Transverse colon (tissue), 4 donors: Measurements from ENCODE around the gene HIVEP2. TPM values are rescaled to one million over a fixed set of nuclear protein-coding genes. Genes with fewer than 3 reads are reported as not detected.

Experiments used
- DNase-seq: peaks from one replicate; pipeline ENCODE4 v3.0.0-alpha.2; 2019
- H3K27ac ChIP-seq, 4 donors: fragments of 200-600 bp; sonication (generic); 2 replicates each; pipeline ENCODE4 v1.5.1; 2016 to 2018; ENCODE audit warnings: inconsistent platforms in 4 of 4
- H3K27me3 ChIP-seq: fragments of 200-600 bp; sonication (generic); 2 replicates; pipeline ENCODE4 v1.5.1; 2017; ENCODE audit warnings: inconsistent platforms
- H3K36me3 ChIP-seq, 4 donors: fragments of 200-600 bp; sonication (generic); 2 replicates each; pipeline ENCODE4 v1.5.1; 2017 to 2019; ENCODE audit warnings: inconsistent platforms in 4 of 4
- H3K4me1 ChIP-seq, 4 donors: fragments of 200-600 bp; sonication (generic); 2 replicates each; pipeline ENCODE4 v1.5.1; 2017 to 2020; ENCODE audit warnings: inconsistent platforms in 4 of 4
- H3K4me3 ChIP-seq, 4 donors: fragments of 200-600 bp; sonication (generic); 1 replicate in 1 of 4; 2 replicates in 3 of 4; pipeline versions ENCODE4 v1.5.1 to v1.6.1; 2017 to 2019; ENCODE audit warnings: inconsistent platforms in 4 of 4
- H3K9me3 ChIP-seq, 2 donors: fragments of 200-600 bp; sonication (generic); 2 replicates each; pipeline ENCODE4 v1.5.1; 2017 to 2019; ENCODE audit warnings: inconsistent platforms in 2 of 2
- EP300 ChIP-seq: sonication (generic); formaldehyde crosslinking; IDR thresholded peaks from one replicate; pipeline ENCODE4 v1.6.1; 2017; ENCODE audit warnings: antibody characterized with exemption, low read depth
- POLR2A ChIP-seq: fragments of 450-650 bp; IDR thresholded peaks from one replicate; pipeline ENCODE4 v1.6.1; 2016; ENCODE audit warnings: antibody characterized with exemption, mild to moderate bottlenecking, moderate library complexity
- POLR2AphosphoS5 ChIP-seq, 3 donors: sonication (generic); formaldehyde crosslinking; IDR thresholded peaks; one replicate each; pipeline ENCODE4 v1.6.1; 2016; ENCODE audit warnings: antibody characterized with exemption in 3 of 3
- WGBS, 2 donors: methylation state at CpG; one replicate each; pipeline ENCODE4 v1.1.5; 2018; ENCODE audit warnings: low coverage in 1 of 2; 5-methylcytosine and 5-hydroxymethylcytosine counted together
- in situ Hi-C, 4 donors: fragments of 200-750 bp; cut with MboI; loops; one replicate each; pipeline versions ENCODE4 v1.15.0 to v1.15.1; 2017; ENCODE audit warnings: low sequenced_read_pairs in 3 of 4, low pct_ligation_motif_present in 1 of 4, low pct_unique_long_range_greater_than_20kb in 1 of 4
- intact Hi-C: fragments of 100-400 bp; cut with DNase I; formaldehyde crosslinking; loops from one replicate; pipeline ENCODE4 v1.15.1; 2023; ENCODE audit warnings: low total_unique reads
- total RNA-seq, 4 donors: library from RNA; depleted of rRNA; stranded (reverse); fragments of >200 nt; gene quantifications; one replicate each; pipeline ENCODE4 v1.1.0, GENCODE V29; 2016
- TF ChIP-seq, protein P1 (sequence below), 5 experiments: fragments of 200-600 bp in 3 of 5; fragments of 450-650 bp in 2 of 5; sonication (generic) in 3 of 5; IDR thresholded peaks; 1 replicate in 2 of 5; 2 replicates in 3 of 5; pipeline ENCODE4 v1.5.1; 2016 to 2017; ENCODE audit warnings: antibody characterized with exemption in 5 of 5, inconsistent platforms in 3 of 5, mild to moderate bottlenecking in 2 of 5, moderate library complexity in 1 of 5

The HIVEP2 gene
- total RNA-seq, 4 donors from 2014 or later, result 10.0 to 22.5 (median 13.7) TPM

DNA sequence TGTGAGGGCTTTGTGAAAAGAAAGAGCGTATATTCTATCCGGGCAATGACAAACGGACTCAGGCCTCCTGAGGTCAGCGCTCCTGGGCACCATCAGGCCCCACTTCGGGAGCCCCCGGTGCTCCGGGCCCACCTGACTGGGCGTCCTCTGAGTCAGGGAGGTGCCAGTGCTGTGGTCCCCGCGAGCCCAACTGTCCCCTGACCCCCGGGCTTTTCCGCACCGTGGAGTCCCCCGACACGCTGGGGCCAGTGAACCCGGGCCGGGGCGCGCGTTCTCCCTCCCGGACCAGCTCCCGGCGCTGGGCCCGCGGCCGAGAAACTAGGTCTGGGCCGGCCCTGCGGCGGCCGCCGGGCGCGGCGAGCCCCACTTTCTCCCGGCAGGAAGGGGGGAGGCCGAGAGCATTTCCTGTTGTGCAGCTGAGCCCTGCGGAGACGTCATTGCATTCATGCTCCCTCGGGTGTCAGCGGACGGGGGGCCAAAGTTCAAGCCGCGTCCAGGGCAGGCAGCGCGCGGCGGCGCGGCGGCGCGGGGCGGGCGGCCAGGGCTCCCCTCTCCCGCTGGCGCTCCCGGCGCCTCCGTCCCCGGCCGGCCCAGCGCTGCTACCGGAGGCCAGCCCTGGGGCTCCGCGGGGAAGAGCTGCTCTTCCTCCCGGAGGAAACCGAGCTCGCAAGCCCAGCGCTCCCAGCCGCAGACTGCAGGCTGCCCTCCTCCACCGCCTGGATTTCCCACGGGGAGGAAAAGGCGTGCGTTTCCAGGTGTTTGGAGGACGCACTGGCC is 18.3 kb downstream of the HIVEP2 start:
- TF ChIP-seq, protein P1, sequence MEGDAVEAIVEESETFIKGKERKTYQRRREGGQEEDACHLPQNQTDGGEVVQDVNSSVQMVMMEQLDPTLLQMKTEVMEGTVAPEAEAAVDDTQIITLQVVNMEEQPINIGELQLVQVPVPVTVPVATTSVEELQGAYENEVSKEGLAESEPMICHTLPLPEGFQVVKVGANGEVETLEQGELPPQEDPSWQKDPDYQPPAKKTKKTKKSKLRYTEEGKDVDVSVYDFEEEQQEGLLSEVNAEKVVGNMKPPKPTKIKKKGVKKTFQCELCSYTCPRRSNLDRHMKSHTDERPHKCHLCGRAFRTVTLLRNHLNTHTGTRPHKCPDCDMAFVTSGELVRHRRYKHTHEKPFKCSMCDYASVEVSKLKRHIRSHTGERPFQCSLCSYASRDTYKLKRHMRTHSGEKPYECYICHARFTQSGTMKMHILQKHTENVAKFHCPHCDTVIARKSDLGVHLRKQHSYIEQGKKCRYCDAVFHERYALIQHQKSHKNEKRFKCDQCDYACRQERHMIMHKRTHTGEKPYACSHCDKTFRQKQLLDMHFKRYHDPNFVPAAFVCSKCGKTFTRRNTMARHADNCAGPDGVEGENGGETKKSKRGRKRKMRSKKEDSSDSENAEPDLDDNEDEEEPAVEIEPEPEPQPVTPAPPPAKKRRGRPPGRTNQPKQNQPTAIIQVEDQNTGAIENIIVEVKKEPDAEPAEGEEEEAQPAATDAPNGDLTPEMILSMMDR (IDR thresholded peaks at IDR 0.05), result no peak
- TF ChIP-seq POLR2AphosphoS5 (IDR thresholded peaks at IDR 0.05) (peak in 2 of 3 donors; percentile 73 to 82), POLR2A (peak; percentile 86), EP300 (no peak)
- in situ Hi-C loops, result no loop called here
- Histone ChIP-seq H3K27me3 (no peaks in the 10 kb centered on the region), H3K4me1 (peaks cover 0 to 22% (median 10%) of the 10 kb centered on the region in 4 donors), H3K9me3 (no peaks in the 10 kb centered on the region), H3K4me3 (peak overlapping the region; percentile 46 to 59 (median 58)), H3K36me3 (no peaks in the 10 kb centered on the region), H3K27ac (peak overlapping the region; percentile 87 to 93 (median 89))
- DNase-seq, result peak; percentile 90
- WGBS, 2 donors, result 0 to 2% methylated on average over 4 to 59 of the region's 75 CpGs
- intact Hi-C loops, result loop anchor here (5.0 kb wide), 1 partner anchor 74 kb away; no protein-coding TSS in a partner anchor

DNA sequence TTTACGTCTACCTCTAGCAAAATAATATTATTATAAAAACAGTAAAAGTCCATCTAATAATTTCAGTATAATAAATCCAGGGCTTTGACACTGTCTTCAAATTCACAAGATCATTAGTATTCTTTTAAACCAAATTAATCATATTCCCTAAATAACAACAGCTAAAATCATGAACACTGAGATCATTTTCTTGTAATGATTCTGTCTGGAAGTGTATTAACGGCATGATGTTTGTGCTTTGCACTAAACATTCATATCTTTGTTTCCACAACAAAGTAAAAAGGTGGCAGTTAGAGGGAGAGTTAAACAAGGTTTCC is 18.8 kb downstream of the HIVEP2 start:
- 55 to 61% methylated on average over 2 of the region's 2 CpGs for WGBS, 2 donors

DNA sequence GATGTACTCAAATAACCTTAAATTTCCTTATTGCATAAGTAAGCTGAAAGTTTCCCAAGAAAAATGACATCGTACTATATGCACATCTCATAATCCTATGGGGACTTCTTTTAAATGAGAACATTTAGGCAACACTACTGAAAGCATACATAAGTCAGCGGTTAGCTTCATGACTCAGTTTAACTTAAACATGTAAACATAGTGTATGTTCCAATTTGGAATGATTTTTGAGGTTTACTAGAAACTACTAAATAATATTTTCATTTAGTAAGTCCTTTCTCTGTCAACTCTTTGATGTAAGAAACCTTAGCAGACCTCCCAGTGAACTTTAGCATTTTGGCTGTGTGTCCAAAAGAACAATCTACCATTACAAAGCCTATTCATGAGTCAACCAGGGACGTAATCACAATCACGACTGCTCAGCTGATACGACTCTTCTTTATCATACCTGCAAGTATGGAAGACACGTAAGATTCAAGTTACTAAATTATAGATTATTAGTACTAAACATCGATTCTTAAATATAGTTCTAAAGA is 19.3 kb downstream of the HIVEP2 start:
- WGBS, 2 donors, result 63 to 82% methylated on average over 5 to 7 of the region's 7 CpGs
- no peak for DNase-seq
- peak overlapping the region; percentile 87 to 93 (median 89) for H3K27ac ChIP-seq
- no peaks in the 10 kb centered on the region for H3K9me3 ChIP-seq
- TF ChIP-seq EP300 (no peak), POLR2AphosphoS5 (IDR thresholded peaks at IDR 0.05) (no peak), POLR2A (no peak)
- TF ChIP-seq, protein P1 (IDR thresholded peaks at IDR 0.05), result no peak
- no peaks in the 10 kb centered on the region for H3K36me3 ChIP-seq
- intact Hi-C loops (loop anchor here (5.0 kb wide), 1 partner anchor 73 kb away; no protein-coding TSS in a partner anchor), in situ Hi-C loops (no loop called here)
- H3K27me3 ChIP-seq, result no peaks in the 10 kb centered on the region
- no peak overlapping the region for H3K4me3 ChIP-seq
- peaks cover 0 to 22% (median 10%) of the 10 kb centered on the region in 4 donors for H3K4me1 ChIP-seq

More for the DNA sequence above, 18.8 kb downstream of the HIVEP2 start:
- TF ChIP-seq, protein P1 (IDR thresholded peaks at IDR 0.05), result no peak
- TF ChIP-seq POLR2A (no peak), EP300 (no peak), POLR2AphosphoS5 (IDR thresholded peaks at IDR 0.05) (no peak)
- in situ Hi-C loops (no loop called here), intact Hi-C loops (loop anchor here (5.0 kb wide), 1 partner anchor 74 kb away; no protein-coding TSS in a partner anchor)
- DNase-seq, result no peak
- H3K36me3 ChIP-seq, result no peaks in the 10 kb centered on the region
- H3K27me3 ChIP-seq, result no peaks in the 10 kb centered on the region
- H3K4me1 ChIP-seq, result peaks cover 0 to 22% (median 10%) of the 10 kb centered on the region in 4 donors
- peak overlapping the region in 3 of 4 donors; percentile 56 to 59 (median 59) for H3K4me3 ChIP-seq
- no peaks in the 10 kb centered on the region for H3K9me3 ChIP-seq
- H3K27ac ChIP-seq, result peak overlapping the region; percentile 87 to 93 (median 89)

GRCh38 chr6:142918339-142919042 is 26.5 kb downstream of the HIVEP2 start:
- WGBS, 2 donors, result 47 to 85% methylated on average over 2 to 9 of the region's 9 CpGs
- in situ Hi-C loops, result no loop called here

More at GRCh38 chr6:142918339-142919042, 26.5 kb downstream of the HIVEP2 start:
- Histone ChIP-seq H3K4me3 (no peak overlapping the region), H3K27me3 (no peaks in the 10 kb centered on the region), H3K4me1 (no peaks in the 10 kb centered on the region), H3K9me3 (no peaks in the 10 kb centered on the region), H3K27ac (no peak overlapping the region), H3K36me3 (no peaks in the 10 kb centered on the region)
- no peak for TF ChIP-seq POLR2A
- no peak for TF ChIP-seq EP300
- TF ChIP-seq, protein P1 (IDR thresholded peaks at IDR 0.05), result no peak
- TF ChIP-seq POLR2AphosphoS5 (IDR thresholded peaks at IDR 0.05), result no peak
- intact Hi-C loops, result no loop called here
- DNase-seq, result no peak
